Stomach (tissue), 4 donors: ENCODE data around the gene RAP1A.

Experiments used
- CTCF ChIP-seq, 7 experiments: fragments of 450-650 bp in 4 of 7; fragments of 200-600 bp in 3 of 7; sonication (generic) in 3 of 7; IDR thresholded peaks; one replicate each; pipeline ENCODE4 v1.5.1; 2016 to 2019; ENCODE audit warnings: antibody characterized with exemption in 7 of 7, control low read depth in 2 of 7, mild to moderate bottlenecking in 1 of 7
- POLR2A ChIP-seq, 4 donors: fragments of 450-650 bp; IDR thresholded peaks; one replicate each; pipeline ENCODE4 v1.6.1; 2016; ENCODE audit warnings: antibody characterized with exemption in 4 of 4, control low read depth in 2 of 4, mild to moderate bottlenecking in 1 of 4, moderate library complexity in 1 of 4
- POLR2AphosphoS5 ChIP-seq, 3 donors: sonication (generic); formaldehyde crosslinking; IDR thresholded peaks; one replicate each; pipeline ENCODE4 v1.6.1; 2016; ENCODE audit warnings: antibody characterized with exemption in 3 of 3

GRCh38 chr1:111611986-111612385, 7.6 kb upstream of the RAP1A start:
- TF ChIP-seq POLR2A (IDR thresholded peaks at IDR 0.05) (no peak), CTCF (IDR thresholded peaks at IDR 0.05) (no peak), POLR2AphosphoS5 (IDR thresholded peaks at IDR 0.05) (no peak)
